ENCODE results near the gene NMUR2.

NMUR2 gene, protein sequence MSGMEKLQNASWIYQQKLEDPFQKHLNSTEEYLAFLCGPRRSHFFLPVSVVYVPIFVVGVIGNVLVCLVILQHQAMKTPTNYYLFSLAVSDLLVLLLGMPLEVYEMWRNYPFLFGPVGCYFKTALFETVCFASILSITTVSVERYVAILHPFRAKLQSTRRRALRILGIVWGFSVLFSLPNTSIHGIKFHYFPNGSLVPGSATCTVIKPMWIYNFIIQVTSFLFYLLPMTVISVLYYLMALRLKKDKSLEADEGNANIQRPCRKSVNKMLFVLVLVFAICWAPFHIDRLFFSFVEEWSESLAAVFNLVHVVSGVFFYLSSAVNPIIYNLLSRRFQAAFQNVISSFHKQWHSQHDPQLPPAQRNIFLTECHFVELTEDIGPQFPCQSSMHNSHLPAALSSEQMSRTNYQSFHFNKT

DNA sequence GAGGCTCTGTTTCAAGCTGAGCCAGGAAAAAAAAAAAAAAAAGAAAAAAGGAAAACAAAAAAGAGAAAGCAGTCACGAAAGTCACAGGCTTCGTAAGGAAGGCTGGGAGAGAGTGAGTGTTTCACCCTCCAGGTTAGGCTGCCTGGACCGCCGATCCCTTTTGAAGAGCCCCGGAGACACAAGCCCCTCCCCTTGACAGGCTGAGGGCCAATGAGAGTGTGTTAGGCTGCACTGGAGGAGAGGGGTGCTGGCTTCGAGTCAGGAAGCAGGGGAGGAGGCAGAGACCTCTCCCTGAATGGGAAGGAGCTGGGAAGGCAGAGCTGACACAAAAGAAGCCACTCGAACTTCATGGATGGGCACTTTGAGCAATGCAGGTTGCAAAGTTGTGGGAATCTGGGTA is at the start of gene NMUR2:
TSS of gene NMUR2 (minus strand) at position 135 of the 400 bp plus-strand sequence. CDS start 166 bp downstream, outside the sequence.
- DNase-seq (ENCODE audit: low read depth): no peak

GRCh38 chr5:152443935-152444334 is 38.9 kb upstream of the NMUR2 start:
- no peak for DNase-seq (ENCODE audit: low read depth)

DNA sequence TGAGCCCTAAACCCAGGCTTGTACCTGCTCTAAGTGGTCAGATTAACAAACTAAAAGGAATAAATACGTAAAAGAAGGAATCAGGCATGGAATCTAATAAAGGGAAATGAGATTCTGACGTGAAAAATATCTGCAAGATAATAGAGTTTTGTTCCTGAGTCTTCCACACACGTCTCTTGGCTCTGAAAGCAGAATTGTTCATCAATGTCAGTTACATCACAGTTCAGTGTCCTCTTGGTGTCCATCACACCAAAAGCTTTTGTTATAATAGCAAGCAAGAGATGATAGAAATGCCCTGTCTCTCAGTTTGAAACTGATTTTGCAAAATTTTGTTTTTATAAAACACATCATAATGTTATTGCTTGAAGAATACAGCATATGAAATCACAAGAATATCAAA is 34.7 kb upstream of the NMUR2 start:
- no peak for DNase-seq (ENCODE audit: low read depth)

GRCh38 chr5:152437866-152438265 is 32.8 kb upstream of the NMUR2 start:
- no peak for DNase-seq (ENCODE audit: low read depth)

- no peak for DNase-seq (ENCODE audit: low read depth)
Observed at GRCh38 chr5:152427721-152428120, 22.6 kb upstream of the NMUR2 start.

DNA sequence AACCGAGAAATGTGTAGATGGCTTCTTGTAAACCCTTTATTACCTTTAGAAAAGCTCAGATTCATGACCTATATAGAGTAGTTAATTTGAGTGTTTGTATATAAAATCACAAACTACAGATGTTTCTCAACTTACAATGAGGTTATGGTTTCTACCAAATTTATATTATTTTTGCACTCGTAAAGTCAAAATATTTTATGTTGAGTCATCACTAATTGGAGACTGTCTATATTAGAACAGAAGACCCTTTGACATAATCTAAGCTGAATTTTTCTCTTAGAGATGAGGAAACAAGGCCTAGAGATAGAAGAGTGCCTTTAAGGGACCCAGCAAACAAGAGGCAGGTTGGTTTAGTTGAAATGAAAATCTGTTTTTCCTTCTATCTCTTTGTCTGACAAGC is 20.0 kb upstream of the NMUR2 start:
- DNase-seq (ENCODE audit: low read depth): no peak

DNA sequence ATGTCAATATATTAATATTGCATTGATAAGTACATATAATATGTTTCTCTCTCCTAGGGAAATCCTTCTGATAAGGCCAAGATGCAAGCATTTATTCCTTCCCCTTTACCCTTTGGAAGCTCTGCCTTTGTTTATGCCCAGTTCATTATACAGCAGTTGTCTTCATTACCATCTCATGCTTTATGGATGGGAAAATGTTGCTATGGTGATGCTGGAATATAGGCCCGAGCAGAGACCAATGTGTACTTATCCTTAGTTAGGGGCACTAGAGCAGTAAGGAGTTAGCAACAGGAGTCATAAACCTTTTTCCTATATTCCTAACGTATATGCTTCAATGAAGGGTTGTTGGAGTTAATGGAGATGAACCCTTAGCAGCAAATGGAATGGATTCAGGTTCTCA is 19.4 kb upstream of the NMUR2 start:
- DNase-seq (ENCODE audit: low read depth): no peak

DNA sequence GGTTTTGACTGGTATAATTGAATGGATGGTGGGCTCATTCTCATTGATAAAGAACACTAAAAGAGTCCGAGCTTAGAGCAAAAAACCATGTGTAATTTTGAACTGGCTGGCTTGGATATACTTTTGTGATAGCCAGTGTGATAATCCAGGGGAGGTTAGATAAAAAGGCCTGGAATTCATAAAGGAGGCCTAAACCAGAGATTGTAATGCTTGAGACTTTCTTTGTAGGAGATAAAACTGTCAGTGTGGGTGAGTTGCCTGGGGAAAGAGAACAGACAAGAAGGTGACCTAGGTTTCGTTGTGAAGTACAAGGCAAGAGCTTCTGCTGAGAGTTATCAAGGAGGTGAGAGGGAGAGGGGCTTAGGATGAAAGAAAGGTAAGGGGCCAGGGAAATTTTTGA is 17.0 kb upstream of the NMUR2 start:
- DNase-seq (ENCODE audit: low read depth): no peak

- no peak for DNase-seq (ENCODE audit: low read depth)
Observed at GRCh38 chr5:152412129-152412528, 7.0 kb upstream of the NMUR2 start.

DNA sequence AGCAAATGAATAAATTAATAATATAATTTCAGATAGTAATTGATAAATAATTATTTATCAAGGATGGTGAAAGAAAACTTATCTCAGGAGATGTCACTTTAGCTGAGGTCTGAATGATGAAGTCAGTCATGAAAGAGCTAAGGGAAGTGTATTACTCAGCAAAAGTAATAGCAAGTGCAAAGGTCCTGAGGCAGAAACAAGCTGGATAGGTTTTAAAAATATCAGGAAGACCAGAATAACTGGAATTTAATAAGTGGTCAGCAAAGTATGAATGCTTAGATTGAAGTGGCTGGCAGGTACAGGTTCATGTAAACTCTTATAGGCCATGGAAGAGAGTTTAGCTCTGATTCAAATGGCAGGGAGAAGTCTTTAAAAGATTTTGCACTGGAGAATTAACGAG is 1.0 kb upstream of the NMUR2 start:
- DNase-seq (ENCODE audit: low read depth): no peak

GRCh38 chr5:152404494-152404893 is 585 bp downstream of the NMUR2 start:
- DNase-seq (ENCODE audit: low read depth): no peak

DNA sequence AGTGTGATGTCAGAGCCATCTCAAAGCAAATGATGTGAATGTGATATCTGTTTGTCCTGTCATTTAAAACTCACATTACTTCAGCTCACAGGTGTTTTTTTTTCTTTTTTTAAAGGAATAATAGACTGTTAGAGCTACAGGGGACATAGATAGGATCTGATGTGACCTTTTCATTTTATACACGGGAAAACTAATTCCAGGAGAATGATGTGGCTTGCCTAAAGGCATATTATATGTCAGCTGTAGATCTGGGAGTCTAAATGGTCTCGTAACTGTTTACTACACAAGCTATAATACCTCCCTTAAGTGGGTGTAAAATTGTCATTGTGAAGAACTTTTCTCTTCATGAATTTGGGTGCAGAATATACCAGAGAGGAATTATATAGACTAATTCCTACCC is 2.0 kb downstream of the NMUR2 start:
- no peak for DNase-seq (ENCODE audit: low read depth)

DNA sequence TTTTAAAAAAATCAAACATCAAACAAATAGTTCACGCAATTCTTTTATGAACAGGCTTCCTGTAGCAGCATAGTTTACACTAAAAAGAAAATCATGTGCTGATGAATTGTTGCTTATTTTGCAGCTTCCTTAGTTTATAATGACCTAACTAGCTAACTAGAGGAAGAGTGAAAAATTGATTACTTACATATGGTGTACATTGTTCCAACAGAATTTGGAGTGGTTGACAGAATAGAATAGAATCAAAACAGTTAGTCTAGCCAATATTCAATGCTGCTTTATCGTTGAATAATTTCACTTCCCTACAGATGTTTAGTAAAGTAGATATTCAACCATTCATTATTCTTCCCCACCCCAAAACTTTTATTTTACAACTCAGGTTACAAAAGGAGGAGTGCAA is 4.2 kb downstream of the NMUR2 start:
- DNase-seq (ENCODE audit: low read depth): no peak

GRCh38 chr5:152397581-152397980 is 7.5 kb downstream of the NMUR2 start:
- DNase-seq (ENCODE audit: low read depth): no peak

DNA sequence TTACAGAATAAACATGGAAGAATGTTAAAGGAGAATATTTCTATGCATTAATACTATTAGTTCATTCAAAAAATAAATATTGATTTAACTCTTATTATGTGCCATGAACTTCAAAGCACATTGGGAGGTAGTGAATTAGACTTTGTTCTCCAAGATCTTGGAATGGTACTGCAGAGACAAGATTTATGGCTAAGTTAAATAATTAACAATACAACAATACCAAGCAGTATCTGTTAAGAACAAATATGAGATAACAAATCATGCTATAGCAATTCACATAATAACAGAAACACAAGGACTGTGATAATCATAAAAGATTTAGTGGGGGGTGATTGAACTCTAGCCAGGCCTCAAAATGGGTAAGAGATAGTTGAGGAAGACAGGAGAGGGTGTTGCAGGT is 11.6 kb downstream of the NMUR2 start:
- DNase-seq (ENCODE audit: low read depth): no peak

GRCh38 chr5:152389208-152389849 is 15.8 kb downstream of the NMUR2 start:
- DNase-seq (ENCODE audit: low read depth): no peak

DNA sequence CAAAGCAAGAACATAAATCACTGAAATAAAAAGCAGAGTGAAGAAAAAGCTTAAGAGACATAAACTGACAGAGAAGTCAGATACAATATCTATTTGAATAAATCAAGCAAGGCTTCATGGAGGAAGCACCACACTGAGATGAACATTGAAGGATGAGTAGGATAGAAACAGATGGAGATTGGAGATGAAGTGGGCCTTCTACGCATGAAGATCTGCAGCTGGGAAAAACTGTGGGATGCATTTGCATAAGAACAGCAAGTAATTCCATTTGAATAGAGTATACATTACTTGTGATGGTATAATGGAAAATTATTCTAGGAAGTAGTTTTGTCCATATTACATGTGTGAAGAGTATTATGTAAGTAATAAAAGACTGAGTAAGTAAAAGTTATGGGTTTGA is 16.5 kb downstream of the NMUR2 start:
- DNase-seq (ENCODE audit: low read depth): no peak

DNA sequence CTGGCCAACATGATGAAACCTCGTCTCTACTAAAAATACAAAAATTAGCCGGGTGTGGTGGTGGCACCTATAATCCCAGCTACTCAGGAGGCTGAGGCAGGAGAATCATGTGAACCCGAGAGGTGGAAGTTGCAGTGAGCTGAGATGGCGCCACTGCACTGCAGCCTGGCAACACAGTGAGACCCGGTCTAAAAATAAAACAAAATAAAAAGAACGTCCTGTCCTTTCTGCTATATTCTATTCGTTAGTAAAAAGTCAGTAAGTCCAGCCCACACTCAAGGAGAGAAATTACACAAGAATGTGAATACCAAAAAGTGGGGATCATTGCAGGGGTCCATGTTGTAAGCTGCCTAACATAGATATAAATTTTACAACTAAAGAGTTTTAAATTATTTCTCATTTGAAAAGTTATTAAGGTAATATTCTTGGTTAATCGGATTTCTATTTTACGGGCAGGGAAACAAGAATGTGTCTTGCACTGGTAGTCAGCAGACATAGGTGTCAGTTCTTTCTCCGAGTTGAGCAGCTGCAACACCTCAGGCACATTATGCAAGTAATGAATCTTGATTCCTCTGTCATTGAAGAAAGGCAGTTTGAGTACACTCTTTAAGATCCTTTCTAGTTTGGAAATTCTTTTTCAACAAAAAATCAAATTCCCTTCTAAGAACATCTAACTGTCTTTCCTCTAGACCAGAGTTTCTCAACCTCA is 24.5 kb downstream of the NMUR2 start:
- no peak for DNase-seq (ENCODE audit: low read depth)

DNA sequence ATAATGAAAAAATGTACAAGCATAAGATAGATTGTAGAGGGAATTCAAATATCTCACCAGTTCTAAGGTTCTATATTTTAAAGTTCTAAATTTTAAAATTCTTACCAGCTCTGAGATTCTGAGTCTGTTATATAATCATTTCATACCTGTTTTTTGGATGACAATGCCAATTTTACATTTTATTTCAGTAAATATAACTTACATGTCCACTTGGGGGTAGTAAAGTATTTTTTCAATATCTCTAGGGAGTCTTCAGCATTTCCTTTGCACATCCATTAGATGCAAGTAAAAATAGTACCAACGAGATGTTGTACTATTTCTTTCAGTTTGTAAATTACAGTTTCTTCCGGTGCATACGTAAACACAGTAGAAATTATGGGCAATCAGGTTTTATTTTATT is 25.7 kb downstream of the NMUR2 start:
- no peak for DNase-seq (ENCODE audit: low read depth)

GRCh38 chr5:152378730-152379129 is 26.3 kb downstream of the NMUR2 start:
- DNase-seq (ENCODE audit: low read depth): no peak

GRCh38 chr5:152376886-152377285 is 28.2 kb downstream of the NMUR2 start:
- DNase-seq (ENCODE audit: low read depth): no peak

- no peak for DNase-seq (ENCODE audit: low read depth)
Observed at GRCh38 chr5:152374711-152375275, 30.3 kb downstream of the NMUR2 start.

DNA sequence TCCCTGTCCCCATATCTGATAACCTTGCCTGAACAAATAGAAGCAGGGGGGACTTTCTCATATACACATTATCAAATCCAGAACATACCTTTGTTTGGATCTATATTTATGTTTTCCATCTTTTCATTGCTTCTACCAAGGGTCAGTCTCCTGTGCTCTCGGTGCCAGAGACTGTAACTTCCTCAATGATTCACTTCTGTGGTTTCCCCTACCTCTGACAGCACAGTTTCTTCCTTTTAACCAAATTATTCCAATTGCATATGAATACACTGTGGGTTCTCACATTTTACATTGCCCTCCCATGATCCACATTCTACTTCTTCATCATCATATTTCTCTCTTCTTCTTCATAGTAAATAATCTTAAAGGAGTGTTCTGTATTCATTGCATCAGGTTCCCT is 32.2 kb downstream of the NMUR2 start:
- no peak for DNase-seq (ENCODE audit: low read depth)

All from stimulated activated CD8-positive, alpha-beta memory T cell treated with anti-CD3 and anti-CD28 coated beads, Interleukin-12 subunit alpha, Interleukin-12 subunit beta, amount 100 ng/mL, for 4 hours (primary cell).